ENCODE measurements around the gene NAP1L4. TPM values are rescaled to one million over a fixed set of nuclear protein-coding genes. Genes with fewer than 3 reads are reported as not detected.
A peak's percentile ranks its signal among the peaks of the same experiment; 100 is the strongest.

Gene NAP1L4
- polyA plus RNA-seq, 5 donors: 144 to 206 (median 190) TPM

- DNase-seq: no peak
Observed at GRCh38 chr11:2996976-2997375, 4.8 kb upstream of the NAP1L4 start.

- no peak for DNase-seq
Observed at GRCh38 chr11:2995893-2996554, 3.9 kb upstream of the NAP1L4 start.

GRCh38 chr11:2995031-2995561 lies 3.0 kb upstream of the NAP1L4 start:
- DNase-seq: no peak

- DNase-seq: no peak
Observed at GRCh38 chr11:2994336-2994730, 2.2 kb upstream of the NAP1L4 start.

- DNase-seq: no peak
Observed at GRCh38 chr11:2992997-2993325, 832 bp upstream of the NAP1L4 start.

GRCh38 chr11:2991452-2992233 lies 486 bp downstream of the NAP1L4 start:
- peak; percentile 31 to 41 for DNase-seq

GRCh38 chr11:2990617-2991451 lies 1.3 kb downstream of the NAP1L4 start:
- no peak for DNase-seq

- no peak for DNase-seq
Observed at GRCh38 chr11:2989551-2989950, 2.6 kb downstream of the NAP1L4 start.

- DNase-seq: no peak
Observed at GRCh38 chr11:2989006-2989405, 3.1 kb downstream of the NAP1L4 start.

- no peak for DNase-seq
Observed at GRCh38 chr11:2987881-2988861, 4.0 kb downstream of the NAP1L4 start.

- no peak for DNase-seq
Observed at GRCh38 chr11:2983908-2984307, 8.2 kb downstream of the NAP1L4 start.

GRCh38 chr11:2982214-2982613 lies 9.9 kb downstream of the NAP1L4 start:
- no peak for DNase-seq

GRCh38 chr11:2981130-2981529 lies 11.0 kb downstream of the NAP1L4 start:
- no peak for DNase-seq

GRCh38 chr11:2980168-2980840 lies 11.8 kb downstream of the NAP1L4 start:
- no peak for DNase-seq

- DNase-seq: no peak
Observed at GRCh38 chr11:2977113-2977512, 15.0 kb downstream of the NAP1L4 start.

- DNase-seq: no peak
Observed at GRCh38 chr11:2976294-2977063, 15.7 kb downstream of the NAP1L4 start.

- DNase-seq: no peak
Observed at GRCh38 chr11:2975594-2975993, 16.5 kb downstream of the NAP1L4 start.

- no peak for DNase-seq
Observed at GRCh38 chr11:2974272-2974671, 17.9 kb downstream of the NAP1L4 start.

GRCh38 chr11:2968341-2968900 lies 23.7 kb downstream of the NAP1L4 start:
- DNase-seq: no peak

All from right lung (tissue), 5 donors.